Measurements from ENCODE around the gene PHLDA1.
"Not testable (repeated sequence)": the region's sequence is repeated elsewhere in the genome, so short reads cannot be mapped to it uniquely, and the experiment has no call there.

The PHLDA1 gene

DNA sequence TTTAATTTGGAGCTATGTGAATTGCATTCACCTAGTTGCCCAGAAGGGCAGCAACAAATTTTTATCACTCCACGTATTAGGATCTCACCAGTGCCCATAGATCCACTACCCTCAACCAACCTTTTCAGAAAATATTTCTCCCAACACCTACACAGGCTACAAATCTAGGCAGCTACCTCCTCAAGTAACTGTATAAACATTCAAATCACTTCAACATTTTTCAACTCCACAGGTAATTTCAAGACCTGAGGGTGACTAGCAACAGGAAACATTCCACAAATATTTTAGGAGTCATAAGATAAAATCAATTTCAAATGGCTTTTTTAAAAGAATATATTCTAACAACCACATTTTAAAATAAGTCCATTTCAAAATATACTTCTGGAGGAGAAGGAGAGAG lies 12.9 kb downstream of the PHLDA1 start:
- no peak for DNase-seq (ENCODE audit: low spot score)

DNA sequence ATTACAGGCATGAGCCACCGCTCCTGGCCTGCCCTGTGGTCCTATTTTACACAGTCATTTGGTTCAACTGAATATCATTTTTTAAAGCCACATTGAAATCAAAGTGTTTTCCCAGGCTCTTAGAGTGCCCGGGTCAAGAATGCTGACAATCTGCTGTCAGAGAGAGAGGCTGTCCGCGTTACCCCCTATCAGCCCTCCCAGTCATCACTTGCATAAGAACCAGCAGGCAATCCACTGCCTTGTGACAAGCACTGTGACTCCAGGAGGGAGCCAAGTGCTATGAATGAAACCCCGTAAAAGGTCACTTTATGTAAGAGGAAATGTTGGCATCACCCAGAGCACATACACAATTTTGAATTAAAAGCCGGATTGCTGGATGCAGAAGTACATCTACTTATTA lies 13.5 kb downstream of the PHLDA1 start:
- DNase-seq (ENCODE audit: low spot score), result no peak

DNA sequence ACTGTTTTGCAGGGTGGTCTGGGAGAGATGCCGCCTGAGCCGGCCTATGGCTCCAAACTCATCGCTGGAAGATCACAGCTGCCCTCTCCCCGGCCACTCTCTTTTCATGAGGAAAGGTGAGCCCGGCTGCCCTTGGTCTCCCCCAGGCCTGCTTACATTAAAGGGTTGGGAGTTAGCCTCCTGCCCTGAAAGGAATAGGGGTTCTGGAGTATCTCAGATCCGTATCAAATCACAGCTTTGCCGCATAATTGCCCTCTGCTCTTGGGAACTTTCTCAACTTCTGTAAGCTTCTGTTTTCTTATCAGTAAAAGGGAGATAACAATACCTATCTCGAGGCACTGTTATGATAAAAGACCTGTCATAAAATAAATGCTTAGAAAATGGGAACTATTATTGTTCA lies 17.6 kb downstream of the PHLDA1 start:
- no peak for DNase-seq (ENCODE audit: low spot score)

DNA sequence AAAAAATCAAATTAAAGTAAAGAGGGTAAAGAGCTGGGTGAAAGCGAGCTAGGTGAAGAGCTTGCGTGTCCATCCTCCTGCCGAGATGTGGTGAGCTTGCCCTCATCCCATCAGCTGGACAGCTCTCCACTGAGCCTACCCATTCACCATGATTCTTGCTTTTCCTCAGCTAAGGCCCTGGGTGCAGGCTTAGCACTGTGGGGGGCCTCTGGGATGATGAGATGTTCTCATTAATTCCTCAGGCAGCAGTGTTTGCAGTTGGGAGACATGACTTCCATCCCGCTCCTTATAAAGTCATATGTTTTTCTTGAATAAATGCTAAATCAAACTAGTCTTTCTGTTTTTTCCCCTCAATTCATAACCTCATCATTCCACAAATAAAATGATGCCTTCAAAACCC lies 18.0 kb downstream of the PHLDA1 start:
- no peak for DNase-seq (ENCODE audit: low spot score)

DNA sequence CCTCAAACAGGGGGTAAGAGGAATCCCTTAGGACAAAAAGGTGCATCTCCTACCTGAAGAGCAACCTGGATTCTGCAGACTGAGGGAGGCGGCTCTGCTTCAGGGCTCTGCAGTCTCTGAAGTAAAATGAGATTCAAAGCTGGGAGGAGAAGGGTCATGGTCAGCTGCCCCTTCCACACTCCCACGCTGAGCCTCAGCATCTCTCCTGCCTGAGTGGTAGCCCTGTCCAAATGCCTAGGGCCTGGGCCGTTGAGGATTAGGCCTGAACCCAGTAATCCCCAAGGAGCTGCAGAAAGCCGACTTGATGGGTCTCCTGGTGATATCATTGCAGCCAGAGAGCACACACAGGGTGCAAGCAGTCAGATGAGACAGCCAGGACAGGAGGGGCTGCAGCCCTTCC lies 18.9 kb downstream of the PHLDA1 start:
- no peak for DNase-seq (ENCODE audit: low spot score)

DNA sequence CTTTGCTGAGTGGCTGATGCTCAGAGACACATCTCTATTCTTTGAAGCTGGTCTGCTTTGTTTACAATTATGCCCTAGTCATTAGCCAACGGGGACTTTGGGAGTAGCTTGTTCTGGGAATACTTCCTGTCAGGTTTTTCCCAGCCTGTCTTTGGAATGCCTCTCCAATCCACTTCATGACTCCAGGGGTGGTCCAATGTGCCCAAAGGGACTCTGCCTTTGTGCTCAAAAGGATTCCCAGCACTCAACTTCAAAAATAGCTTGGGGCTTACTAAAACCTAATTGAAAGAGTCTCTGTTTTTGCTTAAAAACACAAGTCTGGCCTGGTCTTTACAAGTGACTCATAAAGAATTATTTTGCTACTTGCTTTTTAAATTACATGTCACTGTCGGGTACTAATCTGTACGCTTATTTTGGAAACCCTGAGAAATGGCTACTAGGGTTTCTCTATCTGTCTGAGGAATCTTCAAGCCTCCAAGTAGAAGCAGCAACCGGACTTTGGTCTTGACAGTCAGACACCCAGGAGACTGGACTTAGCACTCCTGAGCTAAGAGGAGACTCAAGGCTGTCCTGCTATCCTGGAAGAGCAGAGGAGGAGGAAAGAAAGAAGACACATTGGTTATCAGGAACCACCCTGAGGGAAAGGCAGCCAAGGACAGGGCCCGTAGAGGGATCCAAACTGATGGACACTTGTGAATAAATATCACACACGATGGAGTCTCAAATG lies 20.7 kb downstream of the PHLDA1 start:
- peak; percentile 25 for DNase-seq (ENCODE audit: low spot score)

DNA sequence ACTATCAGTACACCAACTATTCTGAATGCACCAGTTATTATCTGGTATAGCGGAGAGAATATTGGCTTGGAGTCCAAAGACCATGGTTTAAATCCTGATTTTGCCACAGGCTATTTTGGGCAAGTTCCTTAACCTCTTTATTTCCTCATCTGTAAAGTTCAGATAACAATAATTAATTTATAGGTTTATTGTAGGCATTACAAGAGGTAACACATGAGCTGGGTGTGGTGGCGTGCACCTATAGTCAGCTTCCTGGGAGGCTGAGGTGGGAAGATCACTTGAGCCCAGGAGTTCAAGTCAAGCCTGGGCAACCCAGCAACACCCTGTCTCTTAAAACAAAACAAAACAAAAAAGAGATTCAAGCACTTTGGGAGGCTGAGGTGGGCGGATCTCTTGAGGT lies 23.1 kb downstream of the PHLDA1 start:
- no peak for DNase-seq (ENCODE audit: low spot score)

DNA sequence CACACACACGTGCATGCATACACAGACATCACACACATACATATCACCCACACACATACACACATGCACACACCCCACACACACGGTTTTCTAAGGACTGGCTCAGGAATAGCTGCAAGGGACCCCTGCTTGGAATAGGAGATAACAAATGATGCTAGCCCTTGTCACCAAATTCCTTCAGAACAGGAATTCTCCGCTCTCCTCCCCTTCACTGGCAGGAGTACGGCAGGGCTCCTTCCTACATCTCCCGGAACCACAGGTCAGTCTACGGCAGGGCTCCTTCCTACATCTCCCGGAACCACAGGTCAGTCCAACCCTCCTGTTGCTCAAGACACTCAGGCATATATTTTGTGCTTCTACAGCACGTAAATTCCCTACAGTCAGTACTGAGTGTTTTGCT lies 23.9 kb downstream of the PHLDA1 start:
- DNase-seq (ENCODE audit: low spot score), result no peak

DNA sequence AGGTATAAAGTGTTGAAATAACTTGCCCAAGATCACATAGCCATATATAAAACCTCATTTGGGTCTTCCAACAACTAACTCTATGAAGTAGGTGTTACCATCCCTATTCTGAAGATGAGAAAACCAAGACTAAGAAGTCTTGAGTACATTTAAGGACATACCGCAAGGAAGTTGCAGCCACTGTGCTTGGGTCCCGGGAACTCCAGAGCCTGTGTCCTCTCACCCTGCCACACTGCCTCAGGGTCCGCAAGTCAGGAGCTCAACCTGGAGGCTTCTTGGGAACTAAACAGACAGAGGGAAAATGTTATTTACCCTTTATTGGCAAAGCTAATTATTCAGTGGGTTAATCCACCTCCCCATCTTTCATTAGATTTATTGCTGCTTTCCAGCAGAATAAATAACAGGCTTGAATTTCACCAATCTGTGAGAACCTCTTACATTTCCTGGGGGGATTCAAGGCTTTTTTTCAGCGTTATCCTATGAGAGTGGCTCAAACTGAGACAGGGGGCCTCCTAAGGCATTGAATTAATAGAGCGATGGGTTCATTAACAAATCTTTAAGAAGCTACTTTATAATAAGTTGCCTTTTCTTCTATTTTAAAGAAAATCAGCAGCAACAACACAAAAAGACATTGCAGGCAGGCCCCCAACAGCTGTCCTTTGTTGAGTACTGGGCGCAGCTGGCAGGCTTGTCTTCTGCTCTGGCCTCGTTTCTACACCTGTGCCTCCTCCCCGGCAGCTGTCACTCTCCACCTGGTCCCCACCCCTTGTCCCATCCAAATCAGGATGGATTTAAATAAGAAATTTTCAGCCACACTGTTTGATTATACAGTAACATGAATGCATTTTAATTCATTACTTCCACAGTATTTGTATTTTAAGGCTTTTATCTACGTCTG lies 25.3 kb downstream of the PHLDA1 start:
- DNase-seq (ENCODE audit: low spot score), result no peak

DNA sequence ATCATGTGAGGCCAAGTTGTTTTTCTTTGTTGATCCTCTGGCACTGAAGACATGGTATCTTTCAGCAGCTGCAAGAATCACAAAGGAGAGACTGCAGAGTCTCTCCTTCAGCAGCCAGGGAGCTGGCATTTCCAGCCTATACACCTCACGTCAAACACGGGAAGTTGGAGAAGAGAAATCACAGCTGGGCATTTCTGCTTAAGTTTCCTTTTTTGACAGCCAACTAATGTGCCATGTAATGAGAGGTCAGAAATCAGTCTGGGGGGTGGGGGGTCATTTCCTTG lies 28.3 kb downstream of the PHLDA1 start:
- no peak for DNase-seq (ENCODE audit: low spot score)

DNA sequence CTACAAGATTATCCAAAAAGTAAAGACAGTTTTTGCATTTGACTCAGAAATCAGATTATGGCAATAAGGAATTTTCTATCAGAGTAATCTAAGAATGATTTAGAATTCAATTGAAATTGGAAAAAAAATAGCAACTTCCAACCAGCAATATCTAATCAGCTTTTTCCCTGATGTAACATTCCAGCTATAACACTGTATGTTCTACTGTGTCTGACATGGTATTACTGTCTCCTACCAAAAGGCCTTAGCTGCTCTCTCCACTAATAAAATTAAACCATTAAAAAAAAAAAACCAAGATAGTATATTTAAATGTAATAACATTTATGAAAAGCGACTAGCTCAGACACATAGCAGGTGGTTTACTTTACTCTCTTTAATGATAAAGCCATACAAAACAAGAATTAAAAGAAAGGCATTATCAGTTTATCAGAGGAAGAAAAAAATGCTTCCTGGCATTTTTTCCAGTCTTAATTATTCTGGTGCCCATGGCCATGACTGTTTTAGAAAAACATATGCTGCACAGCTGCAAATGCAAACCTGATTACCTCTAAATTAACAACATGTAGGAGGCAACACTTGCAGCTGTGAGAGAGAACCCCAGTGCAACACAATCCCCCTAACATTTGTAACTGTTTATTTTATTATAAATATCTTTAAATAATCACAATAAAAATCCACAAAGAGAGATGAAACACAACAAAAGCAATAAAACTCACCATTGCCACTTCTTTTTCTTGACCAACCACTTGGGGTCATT lies 28.8 kb downstream of the PHLDA1 start:
- DNase-seq (ENCODE audit: low spot score), result no peak

DNA sequence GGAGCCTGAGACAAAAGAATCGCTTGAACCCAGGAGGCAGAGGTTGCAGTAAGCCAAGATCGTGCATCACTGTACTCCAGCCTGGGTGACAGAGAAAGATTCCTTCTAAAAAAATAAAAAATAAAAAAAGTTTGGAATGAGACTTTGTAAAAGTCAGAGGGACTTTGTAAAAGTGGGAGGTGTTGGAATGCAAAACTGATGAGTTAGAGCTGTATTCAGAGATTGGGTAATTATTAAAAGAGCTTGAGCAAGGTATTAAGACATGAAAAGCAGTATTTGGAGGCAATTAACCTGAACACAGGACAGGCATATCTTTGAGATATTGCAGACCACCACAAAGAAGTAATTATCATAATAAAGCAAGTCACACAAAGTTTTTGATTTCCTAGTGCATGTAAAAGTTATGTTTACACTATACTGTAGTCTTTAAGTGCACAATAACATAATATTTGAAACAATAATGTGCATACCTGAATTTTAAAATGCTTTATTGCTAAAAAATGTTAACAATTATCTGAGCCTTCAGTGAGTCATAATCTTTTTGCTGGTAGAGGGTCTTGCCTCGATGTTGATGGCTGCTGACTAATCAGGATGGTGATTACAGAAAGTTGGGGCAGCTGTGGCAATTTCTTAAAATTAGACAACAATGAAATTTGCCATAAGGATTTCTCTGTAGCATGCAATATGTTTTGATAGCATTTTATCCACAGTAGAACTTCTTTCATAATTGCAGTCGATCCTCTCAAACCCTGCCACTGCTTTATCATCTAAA lies 33.1 kb downstream of the PHLDA1 start:
- DNase-seq (ENCODE audit: low spot score), result peak; percentile 26

DNA sequence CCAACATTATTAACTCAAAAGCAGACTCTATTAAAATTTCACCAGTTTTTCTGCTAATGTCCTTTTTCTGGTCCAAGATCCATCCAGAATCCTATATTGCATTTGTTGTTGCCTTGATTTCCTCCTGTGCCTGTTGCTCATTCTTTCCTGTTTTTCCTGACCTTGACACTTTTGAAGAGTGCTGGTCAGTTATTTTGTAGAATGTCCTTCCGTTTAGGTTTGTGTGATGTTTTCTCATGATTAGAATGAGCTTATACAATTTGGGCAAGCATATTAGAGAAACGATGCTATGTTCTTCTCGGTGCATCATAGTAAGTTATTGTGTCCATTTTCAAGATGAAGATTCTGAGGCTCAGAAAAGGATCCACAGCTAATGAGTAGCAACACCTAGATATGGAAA lies 33.9 kb downstream of the PHLDA1 start:
- no peak for DNase-seq (ENCODE audit: low spot score)

DNA sequence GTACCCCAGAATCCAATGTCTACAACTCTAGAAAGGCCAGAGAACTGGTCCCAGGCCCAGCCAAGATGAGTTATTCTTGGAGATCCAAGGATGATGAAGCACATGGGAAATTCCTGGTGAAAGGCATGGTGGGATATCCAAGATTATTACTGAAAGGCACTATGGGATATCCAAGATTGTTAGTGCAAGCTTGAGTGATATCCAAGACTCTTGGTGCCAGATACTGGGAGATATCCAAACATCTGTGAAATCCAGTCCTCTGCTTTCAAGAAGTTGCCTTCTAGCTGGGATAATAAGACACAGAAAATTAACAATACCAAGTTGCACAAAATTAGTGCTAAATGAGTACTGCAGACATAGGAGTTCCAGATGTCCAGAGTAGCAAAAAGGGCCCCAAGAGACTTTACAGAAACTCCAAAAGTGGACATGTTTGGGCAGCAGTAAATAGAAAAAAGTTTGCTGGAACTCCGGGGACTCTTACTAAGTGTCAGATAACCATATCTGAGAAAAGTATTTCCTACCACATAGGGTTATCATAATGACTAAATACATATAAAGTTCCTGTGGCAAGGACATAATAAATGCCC lies 34.6 kb downstream of the PHLDA1 start:
- no peak for DNase-seq (ENCODE audit: low spot score)

DNA sequence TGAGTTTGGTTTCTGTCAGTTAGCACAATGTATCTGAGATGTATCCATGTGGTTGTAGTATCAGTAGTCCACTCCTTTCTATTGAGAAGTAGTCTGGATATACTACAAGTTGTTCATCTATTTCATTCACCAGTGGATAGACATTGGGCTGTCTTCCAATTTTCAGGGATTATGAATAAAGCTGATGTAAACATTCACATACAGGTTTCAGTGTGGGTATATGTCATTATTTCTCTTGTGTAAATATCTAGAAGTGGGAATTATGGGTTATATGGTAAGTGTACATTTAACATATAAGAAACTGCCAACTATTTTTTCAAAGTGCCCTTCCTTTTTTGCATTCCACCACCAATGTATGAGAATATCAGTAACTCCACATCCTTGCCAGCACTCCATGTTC lies 35.9 kb downstream of the PHLDA1 start:
- DNase-seq (ENCODE audit: low spot score), result no peak

DNA sequence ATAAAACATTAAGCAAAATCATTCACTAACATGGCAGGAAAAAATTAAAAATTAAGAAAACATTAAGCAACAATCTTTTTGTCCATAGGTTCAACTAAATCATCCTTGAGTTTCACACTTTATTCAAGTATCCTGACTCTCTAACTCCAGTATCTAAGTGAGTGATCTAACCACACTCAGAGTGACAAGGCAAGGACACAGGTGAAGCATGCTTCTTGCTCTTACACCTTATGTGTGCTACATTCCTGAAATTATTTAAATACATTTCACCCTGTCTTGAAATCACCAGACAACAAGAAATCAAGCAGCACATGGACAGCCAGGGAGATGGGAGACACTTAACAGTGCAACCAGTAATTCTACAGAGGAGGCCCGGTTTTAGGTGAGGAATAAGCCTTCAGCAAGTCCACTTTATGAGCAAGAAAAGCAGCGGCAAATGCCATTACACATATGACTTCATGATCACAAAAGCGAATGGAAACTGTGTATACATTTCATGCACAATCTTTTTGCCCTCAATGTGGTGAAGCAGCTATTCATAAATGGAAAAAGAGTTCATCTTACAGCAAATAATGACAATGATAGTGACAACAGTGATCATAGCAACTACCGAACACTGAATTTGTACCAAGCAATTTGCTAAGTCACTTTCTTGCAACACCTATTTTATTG lies 37.4 kb downstream of the PHLDA1 start:
- no peak for DNase-seq (ENCODE audit: low spot score)

DNA sequence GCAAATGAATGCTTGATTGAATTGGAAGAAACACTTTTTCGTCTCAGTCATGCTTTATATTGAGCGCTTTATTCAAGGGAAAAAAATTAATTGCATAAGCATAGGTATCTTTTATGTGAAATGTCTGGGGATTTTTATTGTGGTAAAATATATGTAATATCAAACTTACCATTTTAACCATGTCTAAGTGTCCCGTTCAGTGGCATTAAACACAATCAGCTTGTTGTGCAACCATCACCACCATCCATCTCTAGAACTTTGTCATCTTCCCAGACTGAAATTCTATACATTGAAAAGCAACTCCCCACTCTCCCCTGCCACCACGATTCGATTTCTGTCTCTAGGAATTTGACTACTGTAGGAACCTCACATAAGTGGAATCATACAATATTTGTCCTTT lies 39.8 kb downstream of the PHLDA1 start:
- DNase-seq (ENCODE audit: low spot score), result no peak

DNA sequence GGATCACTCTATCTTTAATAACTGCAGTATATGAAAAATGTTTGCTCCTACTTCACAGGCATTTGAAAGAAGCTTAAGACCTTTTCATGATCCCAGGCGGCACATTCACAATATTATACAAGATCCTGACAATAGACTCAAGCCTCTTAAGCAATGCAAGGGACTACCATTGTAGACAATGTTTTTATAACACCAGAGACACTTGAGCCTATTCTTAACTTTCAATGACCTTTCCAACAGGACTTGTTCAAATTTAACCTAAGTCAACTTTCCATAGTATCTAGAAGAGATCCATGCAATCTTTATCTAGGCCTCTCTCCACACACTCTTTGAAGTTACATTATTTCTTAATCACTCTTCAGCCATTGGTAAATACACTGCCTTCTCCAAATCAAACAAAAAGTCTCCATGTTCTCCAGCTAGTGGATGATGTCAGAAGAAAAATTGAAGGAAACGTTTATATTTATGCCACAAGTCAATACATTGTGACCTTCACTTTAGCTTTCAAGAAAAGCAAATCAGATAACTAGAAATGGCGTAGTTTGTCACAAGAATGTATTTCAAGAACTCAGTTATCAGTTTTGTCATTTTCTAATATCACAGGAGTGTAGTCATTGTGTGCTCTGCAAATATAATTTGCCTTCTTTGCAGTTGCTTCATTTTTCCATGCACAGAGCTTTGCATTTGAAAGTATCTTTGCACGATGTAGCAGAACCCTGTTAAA lies 41.2 kb downstream of the PHLDA1 start:
- no peak for DNase-seq (ENCODE audit: low spot score)

DNA sequence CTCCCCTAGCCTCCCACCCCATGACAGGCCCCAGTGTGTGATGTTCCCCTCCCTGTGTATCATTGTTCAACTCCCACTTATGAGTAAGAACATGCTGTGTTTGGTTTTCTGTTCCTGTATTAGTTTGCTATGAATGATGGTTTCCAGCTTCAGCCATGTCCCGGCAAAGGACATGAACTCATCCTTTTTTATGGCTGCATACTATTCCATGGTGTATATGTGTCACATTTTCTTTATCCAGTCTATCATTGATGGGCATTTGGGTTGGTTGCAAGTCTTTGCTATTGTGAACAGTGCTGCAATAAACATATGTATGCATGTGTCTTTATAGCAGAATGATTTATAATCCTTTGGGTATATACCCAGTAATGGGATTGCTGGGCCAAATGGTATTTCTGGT lies 43.9 kb downstream of the PHLDA1 start:
- DNase-seq (ENCODE audit: low spot score), result not testable (repeated sequence)

DNA sequence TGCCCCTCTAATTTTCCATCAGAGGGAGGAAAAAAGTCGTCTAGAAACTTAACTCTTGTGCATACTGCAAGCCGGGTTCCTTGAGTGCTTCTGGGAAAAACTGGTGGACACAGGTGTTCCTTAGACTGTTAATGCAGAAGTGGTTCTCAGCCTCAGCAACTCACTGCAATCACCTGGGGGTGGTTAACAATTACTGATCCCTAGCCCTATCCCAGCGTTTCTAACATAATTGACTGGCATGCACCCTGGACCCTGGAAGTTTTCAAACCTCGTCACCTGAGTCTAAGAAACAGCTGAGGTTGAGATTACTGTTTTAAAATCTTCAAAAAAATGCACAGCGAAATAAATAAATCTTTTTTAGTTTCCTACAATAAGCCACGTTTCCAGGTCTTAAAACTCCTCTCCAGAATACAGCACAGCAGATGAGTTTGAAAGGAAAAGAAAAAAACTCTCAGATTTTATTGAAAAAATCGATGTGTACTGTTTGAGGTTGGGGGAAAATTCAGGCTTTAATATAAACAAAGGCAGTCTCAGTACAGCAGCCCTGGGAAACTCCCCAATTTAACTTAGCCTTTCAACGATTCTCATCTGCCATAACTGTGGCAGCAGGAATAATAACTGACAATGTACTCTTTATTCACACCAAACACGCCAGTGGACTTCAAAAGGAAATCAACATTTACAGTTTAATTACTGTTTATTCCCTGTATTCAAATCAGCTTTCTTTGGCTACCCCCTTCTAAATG lies 45.4 kb downstream of the PHLDA1 start:
- DNase-seq (ENCODE audit: low spot score), result no peak

All from AG20443 (cell line).